GM18507 (cell line): ENCODE measurements around the gene CAB39L.
"Not testable (repeated sequence)": the region's sequence is repeated elsewhere in the genome, so short reads cannot be mapped to it uniquely, and the experiment has no call there.

Experiments
- DNase-seq: peaks from one replicate; pipeline ENCODE4 v3.0.0; 2011; ENCODE audit warnings: low read depth; ENCODE audit not compliant: insufficient read length; ENCODE audit errors: extremely low spot score
- FAIRE-seq: peaks from 2 replicates; lab custom pipeline; 2011; peaks lifted over from hg19 to GRCh38; lab: Jason Lieb, UNC

CAB39L gene

GRCh38 chr13:49300739-49301589 is 142.9 kb downstream of the CAB39L start:
- peak; percentile 92 for FAIRE-seq
- peak; percentile 76 for DNase-seq

- no peak for DNase-seq
- no peak for FAIRE-seq
Measured at GRCh38 chr13:49300276-49300675, 143.6 kb downstream of the CAB39L start.

DNA sequence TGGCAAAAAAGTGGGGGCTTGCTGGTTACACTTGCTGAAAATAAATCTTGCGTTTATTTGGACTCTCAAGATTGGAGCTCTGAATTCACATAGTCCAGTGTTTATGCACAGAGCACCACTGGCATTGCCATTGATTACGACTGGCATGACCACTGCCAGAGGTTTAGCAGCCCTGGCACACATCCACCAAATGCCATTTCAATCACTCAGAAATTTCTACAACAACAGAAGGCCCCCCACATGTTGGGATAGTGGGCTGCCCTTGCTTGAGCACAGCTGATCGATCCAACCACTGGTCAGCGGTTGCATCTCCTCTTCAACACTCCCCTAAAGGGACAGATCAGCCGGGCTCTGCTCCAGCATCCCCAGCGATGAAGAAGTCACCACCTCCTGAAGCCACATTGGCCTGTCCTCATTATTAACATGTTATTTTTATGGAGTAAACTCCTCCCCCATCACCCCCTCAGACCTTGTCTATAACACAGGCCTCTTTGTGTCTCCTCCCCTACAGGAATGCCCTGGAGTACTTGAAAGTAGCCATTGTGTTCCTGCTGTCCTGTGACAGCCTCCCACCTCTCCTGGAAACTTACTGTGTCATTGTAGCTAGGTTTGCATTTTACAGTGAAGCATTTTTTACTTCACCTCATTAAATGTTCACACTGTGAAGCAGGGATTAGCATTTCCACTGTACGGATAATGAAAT is 144.8 kb downstream of the CAB39L start:
- DNase-seq, result no peak
- no peak for FAIRE-seq

DNA sequence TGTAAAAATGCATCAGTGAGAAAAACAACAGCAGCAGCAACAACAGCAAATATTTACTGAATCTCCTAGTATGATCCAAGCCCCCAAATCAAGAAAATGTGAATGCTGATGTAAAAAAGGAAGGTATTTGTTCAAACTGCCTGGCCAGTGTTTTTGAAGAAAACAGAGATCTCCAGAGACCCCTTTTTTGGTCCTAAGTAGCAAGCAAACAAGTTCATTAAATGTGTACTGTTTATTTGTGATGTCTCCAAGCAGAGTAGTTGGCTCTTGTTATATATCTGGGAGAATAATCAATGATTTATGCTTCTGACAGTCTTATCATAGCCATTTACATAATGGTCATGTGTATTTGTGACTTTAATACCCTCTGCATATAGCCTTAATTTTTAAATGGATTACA is 145.4 kb downstream of the CAB39L start:
- FAIRE-seq, result no peak
- DNase-seq, result no peak

- FAIRE-seq, result no peak
- DNase-seq, result no peak
Measured at GRCh38 chr13:49297338-49297737, 146.5 kb downstream of the CAB39L start.

DNA sequence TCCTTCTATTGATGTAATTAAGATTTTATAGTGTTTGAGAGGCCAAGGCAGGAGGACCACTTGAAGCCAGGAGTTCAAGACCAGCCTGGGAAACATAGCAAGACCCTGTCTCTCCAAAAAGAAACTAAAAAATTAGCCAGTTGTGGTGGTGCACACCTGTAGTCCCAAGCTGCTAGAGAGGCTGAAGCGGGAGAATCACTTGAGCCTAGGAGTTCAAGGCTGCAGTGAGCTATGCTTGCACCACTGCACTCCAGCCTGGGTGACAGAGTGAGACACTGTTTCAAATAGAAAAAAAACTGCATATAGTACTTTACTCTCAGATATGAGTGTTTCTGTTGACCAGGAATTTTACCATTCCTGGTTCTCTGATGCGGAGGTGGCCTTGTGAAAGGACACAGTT is 147.2 kb downstream of the CAB39L start:
- DNase-seq (no peak), FAIRE-seq (no peak)

DNA sequence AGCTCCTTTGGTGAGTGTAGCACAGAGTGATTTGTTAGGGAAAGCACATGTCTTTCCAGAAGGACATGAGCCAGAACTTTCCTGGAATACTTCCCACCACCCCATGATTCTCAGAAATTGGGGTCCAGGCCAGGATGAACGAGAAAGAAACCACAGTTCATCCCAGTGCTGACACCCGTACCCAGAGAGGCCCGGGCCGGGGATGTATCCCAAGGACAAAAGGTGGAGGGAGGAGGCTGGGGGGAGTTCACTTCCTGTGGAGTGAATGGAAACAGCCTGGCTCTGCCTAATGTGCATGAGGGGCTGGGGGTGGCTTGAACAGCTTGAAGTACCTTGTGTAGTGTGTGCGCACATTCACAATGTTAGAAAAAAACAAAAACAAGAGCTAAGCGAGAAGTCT is 148.6 kb downstream of the CAB39L start:
- DNase-seq, result no peak
- FAIRE-seq, result no peak

GRCh38 chr13:49294723-49295122 is 149.1 kb downstream of the CAB39L start:
- not testable (repeated sequence) for DNase-seq, FAIRE-seq

- FAIRE-seq (no peak), DNase-seq (no peak)
Measured at GRCh38 chr13:49292742-49293486, 150.9 kb downstream of the CAB39L start.

- DNase-seq, result no peak
- no peak for FAIRE-seq
Measured at GRCh38 chr13:49288458-49288857, 155.4 kb downstream of the CAB39L start.

GRCh38 chr13:49287995-49288394 is 155.9 kb downstream of the CAB39L start:
- FAIRE-seq (no peak), DNase-seq (no peak)

GRCh38 chr13:49279885-49280284 is 164.0 kb downstream of the CAB39L start:
- no peak for FAIRE-seq
- no peak for DNase-seq

DNA sequence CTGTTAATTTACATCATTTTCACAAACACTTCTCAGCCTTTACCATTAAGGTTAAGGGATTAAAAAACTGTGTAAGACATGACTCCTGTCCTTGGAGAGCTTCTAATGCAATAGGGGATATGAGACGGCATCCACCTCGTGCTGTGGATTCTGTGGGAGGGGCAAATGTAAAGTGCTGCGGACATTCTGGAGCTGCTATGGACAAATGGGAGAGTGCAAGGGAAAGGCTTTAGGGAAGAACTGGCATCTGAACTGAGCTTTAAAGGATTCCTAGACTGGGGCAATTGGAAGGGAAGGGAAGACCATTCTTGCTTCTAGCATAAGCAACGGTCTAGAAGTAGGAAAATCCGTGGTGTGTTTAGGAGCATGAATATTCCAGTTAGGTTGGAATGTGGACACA is 164.8 kb downstream of the CAB39L start:
- DNase-seq (no peak), FAIRE-seq (no peak)

- DNase-seq, result no peak
Measured at GRCh38 chr13:49278211-49278610, 165.7 kb downstream of the CAB39L start.

DNA sequence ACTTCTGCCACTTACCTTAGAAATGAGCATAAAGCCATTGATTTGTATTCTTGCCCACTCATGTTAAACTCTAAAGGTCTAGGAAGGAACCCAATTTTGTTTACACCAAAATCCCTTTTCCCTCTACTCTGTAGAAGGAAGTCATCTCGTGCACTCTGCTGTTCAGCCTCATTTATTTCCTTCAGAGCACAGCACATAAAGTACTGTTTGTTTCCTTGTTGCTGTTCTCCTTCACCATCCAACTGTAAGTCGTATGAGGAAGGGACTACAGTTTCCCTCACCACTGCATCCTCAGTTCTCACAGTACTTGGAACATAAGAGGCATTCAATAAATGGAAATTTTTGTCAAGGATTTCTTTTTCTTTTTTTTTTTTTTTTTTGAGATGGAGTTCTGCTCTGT is 171.6 kb downstream of the CAB39L start:
- no peak for DNase-seq
- no peak for FAIRE-seq

More at GRCh38 chr13:49278211-49278610, 165.7 kb downstream of the CAB39L start:
- no peak for FAIRE-seq

GRCh38 chr13:49271264-49271663 is 172.6 kb downstream of the CAB39L start:
- FAIRE-seq, result peak; percentile 48
- no peak for DNase-seq

DNA sequence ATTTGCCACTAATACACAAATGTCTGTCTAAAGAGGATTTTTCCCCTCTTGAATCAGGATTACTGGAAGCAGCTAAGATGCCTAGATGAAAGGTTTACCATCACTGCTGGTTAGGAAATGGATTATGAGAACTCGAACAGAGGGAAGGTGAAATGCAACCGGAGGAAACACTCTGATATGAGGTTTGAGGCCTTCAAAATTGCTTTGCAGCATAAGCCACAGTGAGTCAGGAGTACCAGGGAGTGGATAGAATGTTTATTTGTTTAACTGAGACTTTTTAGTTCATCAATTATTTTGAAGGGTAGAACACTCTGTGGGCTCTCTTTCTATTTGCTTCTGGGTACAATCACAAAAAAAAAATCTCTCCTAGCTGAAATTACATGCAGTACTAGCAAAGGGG is 178.0 kb downstream of the CAB39L start:
- no peak for DNase-seq
- no peak for FAIRE-seq

- no peak for FAIRE-seq
Measured at GRCh38 chr13:49262634-49263033, 181.2 kb downstream of the CAB39L start.

GRCh38 chr13:49259586-49259985 is 184.3 kb downstream of the CAB39L start:
- FAIRE-seq, result no peak
- no peak for DNase-seq

More at GRCh38 chr13:49262634-49263033, 181.2 kb downstream of the CAB39L start:
- no peak for DNase-seq
